ENCODE measurements around the gene SAMD5.

DNA sequence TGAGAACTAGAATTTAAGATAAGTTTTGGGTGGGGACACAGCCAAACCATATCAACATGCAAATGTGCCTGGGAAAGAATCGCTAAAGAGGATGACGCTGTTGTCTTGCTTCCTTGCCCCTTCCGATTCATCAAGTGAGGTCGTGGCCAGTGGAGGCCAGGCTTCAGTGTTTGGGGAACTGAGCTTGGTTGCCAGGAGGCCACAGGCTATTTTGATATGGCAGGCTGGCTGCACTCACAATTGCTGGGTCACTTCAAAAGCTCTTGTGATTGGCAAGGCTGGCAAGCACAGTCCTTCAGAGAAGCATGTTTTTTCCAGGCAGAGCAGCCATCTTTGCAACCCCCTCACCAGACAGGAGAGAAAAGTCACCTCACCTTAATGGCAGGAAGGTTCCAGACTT, 45.8 kb downstream of the SAMD5 start:
- TF ChIP-seq, protein P1, sequence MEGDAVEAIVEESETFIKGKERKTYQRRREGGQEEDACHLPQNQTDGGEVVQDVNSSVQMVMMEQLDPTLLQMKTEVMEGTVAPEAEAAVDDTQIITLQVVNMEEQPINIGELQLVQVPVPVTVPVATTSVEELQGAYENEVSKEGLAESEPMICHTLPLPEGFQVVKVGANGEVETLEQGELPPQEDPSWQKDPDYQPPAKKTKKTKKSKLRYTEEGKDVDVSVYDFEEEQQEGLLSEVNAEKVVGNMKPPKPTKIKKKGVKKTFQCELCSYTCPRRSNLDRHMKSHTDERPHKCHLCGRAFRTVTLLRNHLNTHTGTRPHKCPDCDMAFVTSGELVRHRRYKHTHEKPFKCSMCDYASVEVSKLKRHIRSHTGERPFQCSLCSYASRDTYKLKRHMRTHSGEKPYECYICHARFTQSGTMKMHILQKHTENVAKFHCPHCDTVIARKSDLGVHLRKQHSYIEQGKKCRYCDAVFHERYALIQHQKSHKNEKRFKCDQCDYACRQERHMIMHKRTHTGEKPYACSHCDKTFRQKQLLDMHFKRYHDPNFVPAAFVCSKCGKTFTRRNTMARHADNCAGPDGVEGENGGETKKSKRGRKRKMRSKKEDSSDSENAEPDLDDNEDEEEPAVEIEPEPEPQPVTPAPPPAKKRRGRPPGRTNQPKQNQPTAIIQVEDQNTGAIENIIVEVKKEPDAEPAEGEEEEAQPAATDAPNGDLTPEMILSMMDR (conservative IDR thresholded peaks at IDR 0.05; ENCODE audit: low read depth in 2 of 2): no peak
- TF ChIP-seq REST (IDR thresholded peaks at IDR 0.05; ENCODE audit: unreplicated experiment) (no peak), EZH2 (IDR thresholded peaks at IDR 0.05; ENCODE audit: low read depth, unreplicated experiment) (no peak), CREB1 (CRISPR knock-in tag; IDR thresholded peaks at IDR 0.05; ENCODE audit: low read depth) (no peak), ZNF462 (CRISPR knock-in tag; IDR thresholded peaks at IDR 0.05) (no peak), ZNF331 (CRISPR knock-in tag; IDR thresholded peaks at IDR 0.05; ENCODE audit: low read depth) (no peak), POLR2AphosphoS5 (IDR thresholded peaks at IDR 0.05; ENCODE audit: low read depth) (no peak), EZH2phosphoT487 (IDR thresholded peaks at IDR 0.05; ENCODE audit: unreplicated experiment) (no peak), NANOG (IDR thresholded peaks at IDR 0.05; ENCODE audit: borderline replicate concordance) (no peak), JUNB (IDR thresholded peaks at IDR 0.05; ENCODE audit: unreplicated experiment) (no peak), STAT1 (IDR thresholded peaks at IDR 0.05; ENCODE audit: unreplicated experiment) (no peak), ZNF114 (CRISPR knock-in tag; IDR thresholded peaks at IDR 0.05) (no peak)
- TF ChIP-seq, protein P2, sequence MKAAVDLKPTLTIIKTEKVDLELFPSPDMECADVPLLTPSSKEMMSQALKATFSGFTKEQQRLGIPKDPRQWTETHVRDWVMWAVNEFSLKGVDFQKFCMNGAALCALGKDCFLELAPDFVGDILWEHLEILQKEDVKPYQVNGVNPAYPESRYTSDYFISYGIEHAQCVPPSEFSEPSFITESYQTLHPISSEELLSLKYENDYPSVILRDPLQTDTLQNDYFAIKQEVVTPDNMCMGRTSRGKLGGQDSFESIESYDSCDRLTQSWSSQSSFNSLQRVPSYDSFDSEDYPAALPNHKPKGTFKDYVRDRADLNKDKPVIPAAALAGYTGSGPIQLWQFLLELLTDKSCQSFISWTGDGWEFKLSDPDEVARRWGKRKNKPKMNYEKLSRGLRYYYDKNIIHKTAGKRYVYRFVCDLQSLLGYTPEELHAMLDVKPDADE (IDR thresholded peaks at IDR 0.05): no peak

Measured in GM23338 (cell line).